DND-41 (cell line): ENCODE data around the gene ZBTB21.

ENCODE experiments used
- ATAC-seq: fragments of 200-7000 bp; cut with Tn5 transposase; 3 replicates; pipeline ENCODE4 v1.9.1; 2021; ENCODE audit warnings: low read depth; ENCODE audit not compliant: insufficient read depth
- DNase-seq: peaks from one replicate; pipeline ENCODE4 v3.0.0-alpha.2; 2020
- H2AFZ ChIP-seq: 2 replicates; pipeline ENCODE4 v1.6.0; 2012; ENCODE audit warnings: low read depth, low read length
- H3K27ac ChIP-seq: 2 replicates; pipeline ENCODE4 v1.5.1; 2012; ENCODE audit warnings: low read length, inconsistent platforms
- H3K27me3 ChIP-seq: fragments of 200-600 bp; sonication (generic); 2 replicates; pipeline ENCODE4 v1.6.0; 2012; ENCODE audit warnings: low read length, mild to moderate bottlenecking, inconsistent platforms; ENCODE audit not compliant: insufficient read depth, poor library complexity
- H3K36me3 ChIP-seq: 2 replicates; pipeline ENCODE4 v1.5.1; 2012; ENCODE audit warnings: low read length, inconsistent platforms; ENCODE audit not compliant: insufficient read depth
- H3K4me1 ChIP-seq: 2 replicates; pipeline ENCODE4 v1.5.1; 2012; ENCODE audit warnings: mild to moderate bottlenecking, low read length; ENCODE audit not compliant: insufficient read depth
- H3K4me2 ChIP-seq: 2 replicates; pipeline ENCODE4 v1.6.0; 2012; ENCODE audit warnings: mild to moderate bottlenecking, moderate library complexity, low read length, inconsistent platforms; ENCODE audit not compliant: insufficient read depth
- H3K4me3 ChIP-seq, 2 experiments: fragments of 200-600 bp in 1 of 2; shearing (Covaris generic) in 1 of 2; 2 replicates each; pipeline ENCODE4 v1.5.1; 2012 to 2016; ENCODE audit warnings: inconsistent platforms in 2 of 2, low read length in 2 of 2, mild to moderate bottlenecking in 2 of 2, low read depth in 1 of 2, moderate library complexity in 1 of 2
- H3K79me2 ChIP-seq: 2 replicates; pipeline ENCODE4 v1.6.0; 2012; ENCODE audit warnings: low read length, inconsistent platforms; ENCODE audit not compliant: insufficient read depth
- H3K9ac ChIP-seq: 2 replicates; pipeline ENCODE4 v1.6.0; 2012; ENCODE audit warnings: low read depth, mild to moderate bottlenecking, inconsistent platforms, low read length, moderate library complexity
- H3K9me3 ChIP-seq: 2 replicates; pipeline ENCODE4 v1.5.1; 2012; ENCODE audit warnings: low read length, moderate library complexity, mild to moderate bottlenecking, inconsistent platforms; ENCODE audit not compliant: insufficient read depth, severe bottlenecking
- H4K20me1 ChIP-seq: 2 replicates; pipeline ENCODE4 v1.6.0; 2012; ENCODE audit warnings: low read length; ENCODE audit not compliant: insufficient read depth
- EZH2 ChIP-seq: IDR thresholded peaks from 3 replicates; pipeline ENCODE4 v1.6.1; 2012; ENCODE audit warnings: borderline replicate concordance, low read depth, mild to moderate bottlenecking, moderate library complexity, low read length, inconsistent platforms; ENCODE audit not compliant: severe bottlenecking
- TF ChIP-seq, protein P1 (sequence below): IDR thresholded peaks from 2 replicates; pipeline ENCODE4 v1.5.1; 2012; ENCODE audit warnings: borderline replicate concordance, low read length, moderate library complexity, mild to moderate bottlenecking; ENCODE audit not compliant: poor library complexity, severe bottlenecking; ENCODE audit errors: extremely low read depth

Gene ZBTB21

DNA sequence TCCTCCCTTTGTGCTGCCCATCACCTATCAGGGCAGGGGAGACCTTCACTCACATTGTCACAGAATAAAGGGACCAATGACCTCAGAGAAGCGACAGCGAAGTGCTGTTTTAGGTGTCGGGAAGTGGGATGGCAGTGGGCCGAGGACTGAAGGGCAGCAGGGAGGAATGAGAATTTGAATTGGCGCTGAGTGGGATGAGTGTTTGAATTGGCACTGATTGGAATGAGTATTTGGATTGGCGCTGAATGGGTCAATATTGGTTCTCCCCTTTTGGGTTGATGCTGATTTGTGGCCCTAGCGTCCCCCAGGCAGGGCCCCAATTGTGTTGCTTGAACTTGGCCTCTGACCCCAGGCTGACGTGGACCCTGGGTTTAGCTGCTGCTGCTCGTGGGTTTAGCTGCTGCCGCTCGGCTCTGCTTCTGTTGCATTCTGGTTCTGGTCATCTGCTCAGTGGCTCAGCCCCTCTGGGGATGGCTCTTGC lies 48.5 kb upstream of the ZBTB21 start:
- TF ChIP-seq EZH2 = no peak
- TF ChIP-seq, protein P1, sequence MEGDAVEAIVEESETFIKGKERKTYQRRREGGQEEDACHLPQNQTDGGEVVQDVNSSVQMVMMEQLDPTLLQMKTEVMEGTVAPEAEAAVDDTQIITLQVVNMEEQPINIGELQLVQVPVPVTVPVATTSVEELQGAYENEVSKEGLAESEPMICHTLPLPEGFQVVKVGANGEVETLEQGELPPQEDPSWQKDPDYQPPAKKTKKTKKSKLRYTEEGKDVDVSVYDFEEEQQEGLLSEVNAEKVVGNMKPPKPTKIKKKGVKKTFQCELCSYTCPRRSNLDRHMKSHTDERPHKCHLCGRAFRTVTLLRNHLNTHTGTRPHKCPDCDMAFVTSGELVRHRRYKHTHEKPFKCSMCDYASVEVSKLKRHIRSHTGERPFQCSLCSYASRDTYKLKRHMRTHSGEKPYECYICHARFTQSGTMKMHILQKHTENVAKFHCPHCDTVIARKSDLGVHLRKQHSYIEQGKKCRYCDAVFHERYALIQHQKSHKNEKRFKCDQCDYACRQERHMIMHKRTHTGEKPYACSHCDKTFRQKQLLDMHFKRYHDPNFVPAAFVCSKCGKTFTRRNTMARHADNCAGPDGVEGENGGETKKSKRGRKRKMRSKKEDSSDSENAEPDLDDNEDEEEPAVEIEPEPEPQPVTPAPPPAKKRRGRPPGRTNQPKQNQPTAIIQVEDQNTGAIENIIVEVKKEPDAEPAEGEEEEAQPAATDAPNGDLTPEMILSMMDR = no peak
- DNase-seq = no peak

DNA sequence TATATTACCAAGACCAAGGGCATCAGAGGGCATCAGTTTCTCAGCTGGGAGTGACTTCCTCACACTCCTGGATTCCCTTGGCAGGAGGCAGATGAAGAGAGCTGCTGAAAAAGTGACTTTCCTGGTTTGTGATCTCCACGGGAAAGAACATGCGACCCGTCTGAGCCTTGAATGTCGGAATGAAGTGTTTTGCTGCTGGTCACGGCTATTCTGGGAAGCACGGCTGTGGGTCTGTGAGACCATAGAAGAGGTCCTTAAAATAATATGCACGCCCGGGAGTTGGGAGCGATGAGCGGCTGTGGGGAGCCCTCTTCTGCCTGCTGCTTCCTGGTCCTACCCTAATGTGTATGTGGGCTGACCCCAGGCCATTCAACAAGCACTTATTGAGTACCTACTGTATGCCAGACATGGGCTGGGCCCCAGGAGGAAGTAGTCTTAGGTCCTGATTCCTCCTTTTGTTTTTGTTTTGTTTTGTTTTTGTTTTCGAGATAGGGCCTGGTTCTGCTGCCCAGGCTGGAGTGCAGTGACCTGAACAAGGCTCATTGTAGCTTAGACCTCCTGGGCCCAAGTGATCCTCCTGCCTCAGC lies 47.8 kb upstream of the ZBTB21 start:
- H3K9me3 ChIP-seq = no peaks in the 10 kb centered on the region
- H2AFZ ChIP-seq = no peak overlapping the region
- H3K4me3 ChIP-seq = no peak overlapping the region
- no peaks in the 10 kb centered on the region for H4K20me1 ChIP-seq
- DNase-seq = no peak
- no peaks in the 10 kb centered on the region for H3K36me3 ChIP-seq
- no peak for ATAC-seq
- no peaks in the 10 kb centered on the region for H3K27me3 ChIP-seq
- H3K79me2 ChIP-seq = no peaks in the 10 kb centered on the region
- H3K4me2 ChIP-seq = no peak overlapping the region
- TF ChIP-seq, protein P1 = no peak
- no peak for TF ChIP-seq EZH2
- no peak overlapping the region for H3K27ac ChIP-seq
- H3K9ac ChIP-seq = no peak overlapping the region
- peaks cover 24% of the 10 kb centered on the region for H3K4me1 ChIP-seq

More for the DNA sequence above, 48.5 kb upstream of the ZBTB21 start:
- H3K9me3 ChIP-seq = no peaks in the 10 kb centered on the region
- no peaks in the 10 kb centered on the region for H4K20me1 ChIP-seq
- H3K27ac ChIP-seq = no peak overlapping the region
- ATAC-seq = no peak
- peaks cover 31% of the 10 kb centered on the region for H3K4me1 ChIP-seq
- H2AFZ ChIP-seq = no peak overlapping the region
- no peak overlapping the region for H3K4me2 ChIP-seq
- no peak overlapping the region for H3K4me3 ChIP-seq
- no peaks in the 10 kb centered on the region for H3K79me2 ChIP-seq
- H3K9ac ChIP-seq = no peak overlapping the region
- H3K36me3 ChIP-seq = no peaks in the 10 kb centered on the region
- no peaks in the 10 kb centered on the region for H3K27me3 ChIP-seq

DNA sequence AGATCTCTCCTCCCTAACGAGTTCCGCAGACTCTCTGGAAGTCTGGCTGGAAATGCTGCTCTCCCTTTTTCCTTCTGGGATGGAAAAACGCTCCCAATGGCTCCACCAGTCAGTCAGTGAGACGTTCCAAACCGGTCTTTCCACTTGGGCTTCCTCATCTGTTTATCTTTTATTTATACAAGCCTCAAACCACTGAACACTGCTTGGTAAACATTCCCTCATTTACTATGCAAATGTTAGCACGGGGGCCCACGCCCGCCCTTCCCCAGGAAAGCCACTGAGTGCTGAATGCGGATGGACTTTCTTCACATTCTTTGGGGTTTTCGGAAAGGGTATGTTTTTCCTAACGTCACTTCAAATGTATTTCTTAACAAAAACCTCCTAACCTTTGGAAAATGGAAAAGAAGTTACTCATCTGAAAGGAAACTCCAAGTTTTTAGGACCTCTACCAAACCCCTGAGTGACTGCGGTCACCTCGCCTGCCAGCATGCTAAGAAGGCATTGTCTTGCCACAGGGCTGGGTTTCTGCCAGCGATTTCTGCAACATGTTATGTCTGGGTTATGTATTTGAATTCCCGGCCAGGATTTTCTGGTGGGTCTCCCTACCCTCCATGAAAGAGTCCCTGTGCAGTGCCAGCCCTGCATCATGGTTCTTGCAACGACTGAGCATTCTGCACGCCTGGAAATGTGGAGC lies 47.0 kb upstream of the ZBTB21 start:
- DNase-seq (no peak), ATAC-seq (no peak)
- TF ChIP-seq, protein P1 = no peak
- TF ChIP-seq EZH2 = no peak
- Histone ChIP-seq H2AFZ (no peak overlapping the region), H4K20me1 (no peaks in the 10 kb centered on the region), H3K4me2 (no peak overlapping the region), H3K79me2 (no peaks in the 10 kb centered on the region), H3K27ac (no peak overlapping the region), H3K4me1 (peaks cover 16% of the 10 kb centered on the region), H3K9ac (no peak overlapping the region), H3K9me3 (no peaks in the 10 kb centered on the region), H3K27me3 (no peaks in the 10 kb centered on the region), H3K4me3 (no peak overlapping the region), H3K36me3 (no peaks in the 10 kb centered on the region)
